BJ (cell line): ENCODE results near the gene ANKRA2. TPM values are rescaled to one million over a fixed set of nuclear protein-coding genes. Genes with fewer than 3 reads are reported as not detected.

Experiments
- CTCF ChIA-PET: fragments of 350-600 bp; formaldehyde crosslinking; extraction: SDS; loops from one replicate; lab custom pipeline; 2021; ENCODE audit warnings: antibody characterized with exemption, inconsistent platforms; lab: Yijun Ruan, JAX
- POLR2A ChIA-PET: fragments of 300-600 bp; sonication (Branson Sonifier 250); formaldehyde crosslinking; extraction: SDS; loops from one replicate; lab custom pipeline; 2021; ENCODE audit warnings: antibody characterized with exemption; lab: Charles Lee
- DNase-seq: peaks from one replicate; pipeline ENCODE4 v3.0.0-alpha.2; 2011; ENCODE audit warnings: low read depth
- H3K27me3 ChIP-seq: 2 replicates; pipeline ENCODE4 v1.6.0; 2011; ENCODE audit warnings: low read length; ENCODE audit not compliant: control insufficient read depth, insufficient read depth
- H3K36me3 ChIP-seq: 2 replicates; pipeline ENCODE4 v1.5.1; 2011; ENCODE audit warnings: low read length; ENCODE audit not compliant: control insufficient read depth, insufficient read depth
- H3K4me3 ChIP-seq: 2 replicates; pipeline ENCODE4 v1.5.1; 2011; ENCODE audit warnings: low read depth, mild to moderate bottlenecking, control low read depth, low read length
- CTCF ChIP-seq: IDR thresholded peaks from 2 replicates; pipeline ENCODE4 v1.5.1; 2011; ENCODE audit warnings: low read depth, mild to moderate bottlenecking, control low read depth, inconsistent platforms, low read length, moderate library complexity; ENCODE audit not compliant: insufficient read depth
- polyA minus RNA-seq: library from RNA; depleted of rRNA, polyadenylated mRNA; stranded (reverse); fragments of >200 nt; gene quantifications from 2 replicates; pipeline ENCODE4 v1.2.3, GENCODE V29; 2011; rRNA and poly(A)+ RNA removed
- polyA plus RNA-seq: library from polyadenylated mRNA; depleted of rRNA; stranded (reverse); fragments of >200 nt; gene quantifications from 2 replicates; pipeline ENCODE4 v1.2.3, GENCODE V29; 2011; rRNA removed

ANKRA2 gene
- polyA plus RNA-seq (14.8 and 28.4 TPM in 2 replicates), polyA minus RNA-seq (4.4 and 5.9 TPM in 2 replicates)

DNA sequence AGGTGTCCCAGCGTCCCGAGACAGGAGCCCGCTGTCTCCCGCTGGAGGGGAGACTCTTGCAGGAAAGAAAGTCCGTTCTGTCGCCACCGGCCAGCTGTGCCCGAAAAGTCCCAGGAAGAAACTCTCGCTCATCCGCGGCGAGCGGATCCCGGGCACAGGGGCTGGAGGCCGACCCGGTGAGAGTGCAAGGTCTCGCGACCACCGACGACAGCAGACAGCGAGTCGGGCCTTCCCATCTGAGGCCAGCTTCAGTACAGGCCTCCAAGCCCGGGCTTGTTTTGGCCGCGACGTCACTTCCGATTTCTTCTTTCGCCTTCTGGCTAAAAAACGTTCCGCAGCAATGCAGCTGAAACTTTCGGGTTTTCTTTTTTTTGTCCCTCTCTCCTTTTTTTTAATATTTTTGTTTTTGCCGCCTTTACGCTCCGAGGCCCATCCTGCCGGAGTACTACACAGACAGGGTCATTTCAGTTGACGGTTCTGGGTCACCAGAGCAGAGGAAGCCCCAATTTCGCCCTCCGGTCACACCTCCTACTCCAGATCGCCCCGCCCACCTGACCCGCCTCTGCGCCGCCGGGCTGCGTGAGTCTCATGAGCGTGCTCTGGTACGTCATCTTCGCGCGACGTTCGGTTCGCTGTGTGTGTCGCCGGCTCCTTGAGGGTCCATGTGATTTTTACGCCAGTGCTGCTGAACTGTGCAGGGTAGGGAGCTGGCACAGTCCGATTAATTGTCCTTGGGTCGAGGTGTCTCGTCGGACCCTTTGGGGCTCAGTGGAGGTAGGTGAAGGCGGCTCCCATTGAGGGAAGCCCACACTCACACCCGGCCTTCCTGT lies at the start of gene ANKRA2, which contains the start of gene UTP15:
TSS of gene ANKRA2 (minus strand) at position 501 of the 830 bp plus-strand sequence. CDS start 2,758 bp downstream, outside the sequence.
TSS of gene UTP15 (plus strand) at position 605 of the 830 bp plus-strand sequence. CDS start 1,602 bp downstream, outside the sequence.
- TF ChIP-seq CTCF = no peak
- H3K4me3 ChIP-seq = peak within 1 kb of the TSS; percentile 89
- no peaks in the 10 kb centered on the region for H3K27me3 ChIP-seq
- H3K36me3 ChIP-seq = peaks cover 1% of the 10 kb centered on the region; the same call in 1 of the 2 replicates
- peak; percentile 69 for DNase-seq
- CTCF ChIA-PET = interaction anchor here (0.7 to 1.3 kb wide), 2 partner anchors 10 to 363 kb away, joined by 3 to 6 read pairs; no protein-coding TSS in a partner anchor
- POLR2A ChIA-PET = no interaction called here

GRCh38 chr5:73615085-73615484 lies 49.6 kb upstream of the ANKRA2 start:
- no peak overlapping the region for H3K4me3 ChIP-seq
- ChIA-PET POLR2A (no interaction called here), CTCF (no interaction called here)
- no peaks in the 10 kb centered on the region for H3K27me3 ChIP-seq
- DNase-seq = no peak
- TF ChIP-seq CTCF = no peak
- no peaks in the 10 kb centered on the region for H3K36me3 ChIP-seq

DNA sequence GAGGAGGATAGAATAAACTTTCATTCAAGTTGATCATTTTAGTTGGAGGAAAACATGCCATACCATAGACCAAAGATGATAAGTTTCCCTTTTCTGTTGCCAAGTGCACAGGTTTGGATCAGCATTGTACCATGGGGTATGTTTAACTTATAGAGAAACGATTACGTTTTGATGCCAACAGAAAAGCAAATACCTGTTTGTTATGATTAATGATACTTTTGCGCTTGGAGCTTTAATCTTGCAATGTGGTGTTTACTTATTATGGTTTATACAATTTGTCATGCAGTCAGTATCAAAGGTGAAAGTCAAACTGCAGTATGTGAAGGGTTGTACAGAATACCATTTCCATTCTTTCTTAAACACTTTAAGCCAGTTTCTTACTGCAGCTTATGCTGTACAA lies 47.4 kb upstream of the ANKRA2 start:
- ChIA-PET CTCF (no interaction called here), POLR2A (no interaction called here)
- Histone ChIP-seq H3K4me3 (no peak overlapping the region), H3K27me3 (no peaks in the 10 kb centered on the region), H3K36me3 (no peaks in the 10 kb centered on the region)
- no peak for TF ChIP-seq CTCF
- no peak for DNase-seq

GRCh38 chr5:73607228-73607627 lies 41.8 kb upstream of the ANKRA2 start:
- no peak for TF ChIP-seq CTCF
- no peaks in the 10 kb centered on the region for H3K27me3 ChIP-seq
- H3K4me3 ChIP-seq = no peak overlapping the region
- H3K36me3 ChIP-seq = no peaks in the 10 kb centered on the region
- ChIA-PET CTCF (interaction anchor here (0.6 to 2.7 kb wide), 3 partner anchors 10 to 133 kb away, joined by 4 to 12 read pairs (median 5); no protein-coding TSS in a partner anchor), POLR2A (no interaction called here)
- no peak for DNase-seq

DNA sequence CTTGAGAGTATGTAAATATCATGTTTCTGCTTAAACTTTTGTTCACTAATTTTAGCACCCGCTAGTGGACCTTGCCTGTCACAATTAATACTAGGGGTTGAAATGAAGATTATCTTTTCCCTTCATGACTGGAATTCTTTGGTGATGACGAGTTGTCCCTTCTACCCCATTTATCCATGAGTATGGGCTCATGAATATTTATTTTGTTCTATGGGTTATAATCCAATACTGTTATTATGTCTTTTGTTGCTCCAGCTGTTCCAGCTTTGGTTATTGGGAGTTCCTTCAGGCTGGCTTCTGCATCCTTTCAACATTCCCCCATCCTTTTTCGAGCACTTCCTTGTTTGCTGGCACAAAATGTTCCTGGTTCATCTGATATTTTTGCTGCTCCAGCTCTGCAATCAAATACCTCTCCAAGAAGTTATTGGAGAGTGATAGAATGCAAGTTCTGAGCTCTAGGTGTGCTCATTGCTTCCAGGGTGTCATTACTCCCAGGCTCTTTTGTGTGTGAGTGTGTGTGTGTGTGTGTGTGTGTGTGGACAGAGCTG lies 40.8 kb upstream of the ANKRA2 start:
- DNase-seq = no peak
- CTCF ChIA-PET = interaction anchor here (1.0 to 2.7 kb wide), 3 partner anchors 9 to 86 kb away, joined by 3 to 12 read pairs (median 5); no protein-coding TSS in a partner anchor
- no peaks in the 10 kb centered on the region for H3K27me3 ChIP-seq
- no peak for TF ChIP-seq CTCF
- H3K36me3 ChIP-seq = no peaks in the 10 kb centered on the region
- no peak overlapping the region for H3K4me3 ChIP-seq
- POLR2A ChIA-PET = no interaction called here
